ENCODE measurements around the gene CLCN1. TPM values are rescaled to one million over a fixed set of nuclear protein-coding genes. Genes with fewer than 3 reads are reported as not detected.
"Not testable (repeated sequence)": the region's sequence is repeated elsewhere in the genome, so short reads cannot be mapped to it uniquely, and the experiment has no call there.

The CLCN1 gene
- 2.8 and 3.0 TPM in 2 replicates for total RNA-seq (2014; rRNA removed; shearing (Covaris generic))

DNA sequence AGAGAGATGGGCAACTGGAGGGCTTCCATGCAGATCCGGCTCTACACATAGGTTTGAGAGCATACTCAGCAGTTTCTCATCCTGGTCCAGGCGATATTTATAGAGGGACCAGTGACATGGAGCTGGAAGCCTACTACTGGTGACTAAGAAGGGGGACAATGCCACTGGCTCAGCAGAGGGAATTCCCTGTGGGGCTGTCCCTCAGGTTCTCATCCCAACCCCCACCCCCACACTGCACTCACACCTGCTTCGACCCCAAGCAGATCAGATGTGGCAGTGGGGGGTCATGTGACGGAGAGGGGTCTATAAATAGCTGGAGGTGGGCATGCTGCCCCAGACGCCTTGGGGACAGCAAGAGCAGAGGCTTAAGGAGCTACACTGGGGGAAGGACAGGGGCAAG is at the start of gene CLCN1:
CLCN1 (plus strand) TSS at position 336 of the 400 bp plus-strand sequence. CDS start 102 bp downstream, outside the sequence.
- DNase-seq (ENCODE audit: low spot score), result no peak

GRCh38 chr7:143269251-143269650 is 46.7 kb upstream of the CLCN1 start:
- no peak for DNase-seq (ENCODE audit: low spot score)

DNA sequence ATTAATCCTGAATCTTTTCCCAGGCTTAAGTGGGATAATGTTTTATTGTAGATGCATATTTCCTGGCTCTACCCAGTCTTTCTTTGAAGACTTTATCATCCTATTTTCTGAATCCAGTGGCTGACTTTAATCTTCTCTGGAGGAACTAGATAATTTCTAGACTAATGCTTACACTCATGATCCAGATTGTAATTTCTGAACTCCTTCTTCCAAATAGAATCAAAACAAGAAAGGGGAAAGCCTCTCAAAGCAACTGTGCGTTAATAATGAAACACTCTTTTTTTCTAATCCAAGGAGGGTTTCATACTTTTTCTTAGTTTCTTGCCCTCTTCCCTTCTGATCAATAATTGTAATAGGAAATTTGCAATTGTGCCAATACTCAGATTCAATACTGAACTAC is 44.7 kb upstream of the CLCN1 start:
- no peak for DNase-seq (ENCODE audit: low spot score)

- DNase-seq (ENCODE audit: low spot score), result no peak
Observed at GRCh38 chr7:143272871-143273270, 43.0 kb upstream of the CLCN1 start.

- peak; percentile 87 for DNase-seq (ENCODE audit: low spot score)
Observed at GRCh38 chr7:143279186-143280098, 36.5 kb upstream of the CLCN1 start.

DNA sequence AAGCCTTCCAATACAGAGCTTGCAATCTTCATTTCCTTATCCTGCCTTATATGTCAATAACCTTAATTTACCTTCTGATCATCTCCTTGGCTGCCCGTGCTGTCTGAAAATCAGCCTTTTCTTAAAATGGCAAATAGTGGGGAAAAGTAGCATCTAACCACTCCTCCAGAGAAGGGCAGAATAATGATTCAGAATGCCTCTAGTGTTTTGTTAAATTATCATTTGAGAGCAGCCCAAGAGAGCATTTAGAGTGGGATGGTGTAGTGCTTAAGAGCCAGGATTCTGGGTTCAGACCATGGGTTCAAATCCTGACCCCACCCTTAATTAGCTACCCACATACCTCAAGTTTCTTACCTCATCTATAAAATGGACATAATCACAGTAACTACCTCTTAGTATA is 35.8 kb upstream of the CLCN1 start:
- no peak for DNase-seq (ENCODE audit: low spot score)

DNA sequence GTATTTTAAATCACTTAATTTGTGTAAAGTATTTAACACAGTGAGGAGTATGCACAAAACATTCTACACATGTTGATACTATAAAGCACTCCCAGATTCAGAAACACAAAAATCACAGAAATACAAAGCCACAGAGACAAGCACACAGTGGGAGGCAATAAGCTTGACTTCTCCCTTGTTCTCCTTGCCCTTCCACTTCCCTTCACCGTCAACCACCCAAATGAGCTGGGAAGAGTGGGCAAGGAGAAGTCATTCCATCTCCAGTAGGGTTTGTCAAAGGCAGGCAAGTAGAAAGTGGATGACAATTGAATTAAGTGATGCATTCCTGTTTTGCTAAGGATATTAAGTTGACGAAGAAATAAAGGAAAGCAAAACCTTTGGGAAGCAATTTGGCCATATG is 35.3 kb upstream of the CLCN1 start:
- DNase-seq (ENCODE audit: low spot score), result no peak

- DNase-seq (ENCODE audit: low spot score), result no peak
Observed at GRCh38 chr7:143281529-143281928, 34.4 kb upstream of the CLCN1 start.

DNA sequence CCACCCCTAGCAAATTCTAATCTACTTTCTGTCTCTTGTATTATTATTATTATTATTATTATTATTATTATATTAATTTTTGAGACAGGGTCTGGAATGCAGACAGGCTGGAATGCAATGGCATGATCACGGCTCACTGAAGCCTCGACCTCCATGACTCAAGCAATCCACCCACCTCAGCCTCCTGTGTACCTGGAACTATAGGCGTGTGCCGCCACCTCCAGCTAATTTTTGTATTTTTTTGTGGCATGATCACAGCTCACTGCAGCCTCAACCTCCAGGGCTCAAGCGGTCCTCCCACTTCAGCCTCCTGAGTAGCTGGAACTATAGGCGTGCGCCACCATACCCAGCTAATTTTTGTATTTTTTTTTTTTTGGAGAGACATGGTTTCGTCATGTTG is 33.8 kb upstream of the CLCN1 start:
- no peak for DNase-seq (ENCODE audit: low spot score)

DNA sequence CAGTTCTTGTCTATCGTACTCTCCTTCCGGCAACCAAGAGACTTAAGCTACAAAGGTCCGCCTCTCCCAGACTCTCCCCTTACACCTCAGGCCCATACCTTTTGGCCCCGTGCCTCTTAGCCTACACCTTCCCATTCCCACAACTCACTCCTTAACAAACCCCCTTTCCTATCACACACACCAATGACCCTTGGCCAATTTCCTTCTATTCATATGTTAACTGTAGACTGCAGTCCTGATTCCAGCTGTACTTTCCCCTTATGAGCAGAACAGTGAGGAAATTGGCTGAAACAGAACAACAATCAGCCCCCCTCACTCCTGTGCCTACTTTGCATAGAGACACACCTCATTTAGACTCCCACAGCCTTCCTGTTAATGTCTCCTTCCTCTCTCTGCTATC is 32.5 kb upstream of the CLCN1 start:
- DNase-seq (ENCODE audit: low spot score), result no peak

GRCh38 chr7:143284591-143285469 is 31.1 kb upstream of the CLCN1 start, which contains the start of gene TMEM139:
Gene TMEM139 (plus strand): TSS chr7:143284958. CDS start chr7:143285958, 1,000 bp downstream.
- peak; percentile 93 for DNase-seq (ENCODE audit: low spot score)

- peak; percentile 92 for DNase-seq (ENCODE audit: low spot score)
Observed at GRCh38 chr7:143285470-143285778, 30.5 kb upstream of the CLCN1 start.

DNA sequence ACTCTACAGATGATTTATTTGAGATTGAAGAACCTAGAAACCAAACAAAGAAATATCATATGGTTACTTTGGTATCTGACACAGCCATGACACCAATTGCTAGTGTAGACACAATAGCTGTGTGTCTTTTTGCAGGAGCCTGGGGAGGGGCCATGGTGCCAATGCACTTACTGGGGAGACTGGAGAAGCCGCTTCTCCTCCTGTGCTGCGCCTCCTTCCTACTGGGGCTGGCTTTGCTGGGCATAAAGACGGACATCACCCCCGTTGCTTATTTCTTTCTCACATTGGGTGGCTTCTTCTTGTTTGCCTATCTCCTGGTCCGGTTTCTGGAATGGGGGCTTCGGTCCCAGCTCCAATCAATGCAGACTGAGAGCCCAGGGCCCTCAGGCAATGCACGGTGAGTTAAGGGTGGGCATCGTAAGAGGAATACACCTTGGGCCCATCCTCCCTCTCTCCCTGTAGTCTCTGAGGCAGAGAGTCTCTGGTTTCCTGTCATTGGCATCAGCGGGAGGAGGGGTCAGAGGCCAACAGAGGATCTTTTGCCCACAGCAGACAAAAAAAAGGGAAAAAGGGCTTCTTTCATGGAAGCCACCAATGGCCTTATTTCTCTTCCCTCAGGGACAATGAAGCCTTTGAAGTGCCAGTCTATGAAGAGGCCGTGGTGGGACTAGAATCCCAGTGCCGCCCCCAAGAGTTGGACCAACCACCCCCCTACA is 29.9 kb upstream of the CLCN1 start:
- no peak for DNase-seq (ENCODE audit: low spot score)

GRCh38 chr7:143286522-143286890 is 29.4 kb upstream of the CLCN1 start:
- DNase-seq (ENCODE audit: low spot score), result no peak

GRCh38 chr7:143287339-143287934 is 28.5 kb upstream of the CLCN1 start:
- DNase-seq (ENCODE audit: low spot score), result no peak

DNA sequence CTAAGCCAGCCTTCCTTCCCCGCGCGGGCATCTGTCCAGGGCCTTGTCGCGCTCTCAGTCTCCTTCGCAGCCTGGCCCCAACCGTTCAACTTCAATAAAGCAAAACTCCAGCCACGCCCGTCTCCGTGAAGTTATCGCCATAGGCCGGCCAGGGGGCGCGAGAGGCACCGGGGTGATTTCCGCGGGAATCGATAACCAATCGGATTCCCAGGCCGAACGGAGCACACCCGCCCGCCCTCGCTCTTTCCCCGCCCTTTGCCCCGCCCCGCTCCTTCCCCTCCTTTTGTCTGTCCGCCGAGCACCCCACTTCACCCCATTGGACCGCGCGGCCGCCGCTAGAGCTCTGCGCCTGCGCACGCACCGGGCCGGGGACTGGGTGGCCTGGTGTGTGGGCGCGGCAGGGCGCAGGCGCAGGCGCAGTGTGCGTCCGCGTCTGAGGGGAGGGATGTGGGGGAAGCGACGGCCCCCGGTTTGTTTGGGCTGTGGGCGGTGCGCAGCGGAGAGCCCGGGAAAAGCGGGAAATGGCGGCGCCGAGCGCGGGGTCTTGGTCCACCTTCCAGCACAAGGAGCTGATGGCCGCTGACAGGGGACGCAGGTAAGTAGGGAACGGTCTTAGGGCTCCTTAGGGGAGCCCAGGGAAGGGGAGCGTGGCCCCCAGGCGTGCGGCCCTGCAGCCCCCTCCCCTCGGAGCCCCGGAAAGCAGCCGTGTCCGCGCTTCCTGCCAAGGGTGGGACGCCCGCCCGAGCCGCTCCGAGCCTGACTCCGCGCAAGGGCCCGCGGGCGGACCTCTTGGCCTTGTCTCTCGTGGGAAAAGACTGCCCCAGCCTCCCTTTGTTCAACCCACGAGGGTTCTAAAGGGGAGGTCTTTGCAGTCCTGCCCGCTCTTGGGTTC is 27.7 kb upstream of the CLCN1 start, which contains the start of gene CASP2:
CASP2 (plus strand) TSS at position 417 of the 892 bp plus-strand sequence; CDS start at position 522, 105 bp downstream.
- DNase-seq (ENCODE audit: low spot score), result peak; percentile 100

GRCh38 chr7:143288836-143289235 is 27.1 kb upstream of the CLCN1 start:
- peak; percentile 53 for DNase-seq (ENCODE audit: low spot score)

GRCh38 chr7:143289421-143289820 is 26.5 kb upstream of the CLCN1 start:
- DNase-seq (ENCODE audit: low spot score), result no peak

DNA sequence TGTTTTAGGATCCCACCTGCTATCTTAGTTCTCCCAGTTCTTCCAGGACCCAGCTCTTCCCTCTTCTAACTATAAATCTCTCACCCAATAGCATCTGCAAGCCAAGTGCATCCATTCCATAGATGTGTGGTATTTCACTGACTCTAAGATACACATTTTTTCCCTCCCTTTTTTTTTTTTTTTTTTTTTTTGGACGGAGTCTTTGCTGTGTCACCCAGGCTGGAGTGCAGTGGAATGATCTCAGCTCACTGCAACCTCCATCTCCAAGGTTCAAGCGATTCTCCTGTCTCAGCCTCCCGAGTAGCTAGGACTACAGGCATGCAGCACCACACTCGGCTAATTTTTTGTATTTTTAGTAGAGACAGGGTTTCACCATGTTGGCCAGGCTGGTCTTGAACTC is 26.0 kb upstream of the CLCN1 start:
- DNase-seq (ENCODE audit: low spot score), result not testable (repeated sequence)

DNA sequence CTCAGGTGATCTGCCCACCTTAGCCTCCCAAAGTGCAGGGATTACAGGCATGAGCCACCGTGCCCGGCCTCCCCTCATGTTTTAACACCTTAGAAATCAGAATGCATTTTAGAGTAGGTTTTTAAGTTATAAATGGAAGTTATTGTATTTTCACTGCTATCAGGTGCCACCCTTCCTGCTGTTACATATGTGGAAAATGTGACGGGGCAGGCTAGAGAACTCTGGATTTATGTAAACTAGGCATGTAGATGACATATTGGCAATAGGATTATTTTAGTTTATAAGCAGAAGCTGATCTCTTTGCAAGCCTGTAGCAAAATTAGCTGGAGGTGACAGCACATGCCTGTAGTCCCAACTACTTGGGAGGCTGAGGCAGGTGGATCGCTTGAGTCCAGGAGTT is 25.6 kb upstream of the CLCN1 start:
- no peak for DNase-seq (ENCODE audit: low spot score)
